K562 (cell line): Measurements from ENCODE around the gene KLHL35. TPM values are rescaled to one million over a fixed set of nuclear protein-coding genes. Genes with fewer than 3 reads are reported as not detected.
A peak's percentile ranks its signal among the peaks of the same experiment; 100 is the strongest.

ENCODE experiments used
- ATF3 ChIP-seq, 2 experiments: fragments of 450-650 bp in 1 of 2; sonication (generic) in 1 of 2; formaldehyde crosslinking in 1 of 2; IDR thresholded peaks in 1 of 2; conservative IDR thresholded peaks in 1 of 2; 2 replicates each; pipeline versions ENCODE4 v1.6.1 to v1.8.1; 2016 to 2023; ENCODE audit warnings: mild to moderate bottlenecking in 2 of 2, moderate library complexity in 2 of 2, inconsistent platforms in 1 of 2, missing genetic modification reagents in 1 of 2
- BCL6 ChIP-seq: fragments of 250-450 bp; sonication (Bioruptor Pico); IDR thresholded peaks from 2 replicates; pipeline ENCODE4 v1.4.0; 2020
- CGGBP1 ChIP-seq: fragments of 250-450 bp; sonication (Bioruptor Pico); IDR thresholded peaks from 2 replicates; pipeline ENCODE4 v1.9.0; 2021; ENCODE audit warnings: mild to moderate bottlenecking
- CREB1 ChIP-seq, 2 experiments: sonication (generic) in 1 of 2; formaldehyde crosslinking in 1 of 2; IDR thresholded peaks; 2 replicates each; pipeline versions ENCODE4 v1.6.1 to v1.8.0; 2012 to 2022; ENCODE audit warnings: inconsistent platforms in 1 of 2, mild to moderate bottlenecking in 1 of 2, missing genetic modification reagents in 1 of 2, moderate library complexity in 1 of 2
- CSDE1 ChIP-seq, 2 experiments: fragments of 450-650 bp; IDR thresholded peaks; 2 replicates each; pipeline ENCODE4 v1.6.1; 2016; ENCODE audit warnings: mild to moderate bottlenecking in 1 of 2
- ELK3 ChIP-seq: fragments of 450-650 bp; formaldehyde crosslinking; IDR thresholded peaks from 2 replicates; pipeline ENCODE4 v1.4.0; 2020; ENCODE audit warnings: mild to moderate bottlenecking
- FOXO4 ChIP-seq: fragments of 450-650 bp; formaldehyde crosslinking; IDR thresholded peaks from 2 replicates; pipeline ENCODE4 v1.4.0; 2020; ENCODE audit warnings: mild to moderate bottlenecking, moderate library complexity
- MEIS2 ChIP-seq: fragments of 450-650 bp; IDR thresholded peaks from 2 replicates; pipeline ENCODE4 v1.6.1; 2014; ENCODE audit warnings: mild to moderate bottlenecking; ENCODE audit not compliant: partially characterized antibody
- MXD1 ChIP-seq: fragments of 250-450 bp; sonication (Bioruptor Pico); IDR thresholded peaks from 2 replicates; pipeline ENCODE4 v1.8.0; 2021; ENCODE audit warnings: borderline replicate concordance, mild to moderate bottlenecking, moderate library complexity; ENCODE audit not compliant: poor library complexity, severe bottlenecking
- NCOA2 ChIP-seq, 2 experiments: fragments of 450-650 bp; IDR thresholded peaks; 2 replicates each; pipeline ENCODE4 v1.6.1; 2018; ENCODE audit warnings: mild to moderate bottlenecking in 2 of 2, moderate library complexity in 1 of 2; ENCODE audit not compliant: partially characterized antibody in 2 of 2
- NFE2L1 ChIP-seq: fragments of 450-650 bp; IDR thresholded peaks from 2 replicates; pipeline ENCODE4 v1.6.1; 2016; ENCODE audit warnings: missing genetic modification characterization, low read depth, mild to moderate bottlenecking, missing compliant biosample characterization, moderate library complexity, borderline replicate concordance
- OTX1 ChIP-seq: fragments of 450-650 bp; formaldehyde crosslinking; IDR thresholded peaks from 2 replicates; pipeline ENCODE4 v1.4.0; 2022; ENCODE audit warnings: mild to moderate bottlenecking
- SMARCB1 ChIP-seq: IDR thresholded peaks from 2 replicates; pipeline ENCODE4 v1.6.1; 2011; ENCODE audit warnings: improper control_type of control experiment, low read depth; ENCODE audit not compliant: insufficient read length
- SRF ChIP-seq, 2 experiments: fragments of 250-450, 450-650 bp in 1 of 2; sonication (Bioruptor Pico) in 1 of 2; sonication (generic) in 1 of 2; formaldehyde crosslinking; IDR thresholded peaks; 2 replicates each; pipeline versions ENCODE4 v1.5.0 to v1.5.1; 2020 to 2022; ENCODE audit warnings: mild to moderate bottlenecking in 1 of 2, missing genetic modification reagents in 1 of 2
- TAF9B ChIP-seq: fragments of 450-650 bp; IDR thresholded peaks from 2 replicates; pipeline ENCODE4 v1.6.1; 2018; ENCODE audit warnings: mild to moderate bottlenecking; ENCODE audit not compliant: partially characterized antibody
- TARDBP ChIP-seq: fragments of 450-650 bp; IDR thresholded peaks from 2 replicates; pipeline ENCODE4 v1.6.1; 2016
- TCF7 ChIP-seq: sonication (generic); IDR thresholded peaks from 2 replicates; pipeline ENCODE4 v1.6.1; 2016; ENCODE audit warnings: antibody characterized with exemption, borderline replicate concordance
- TEAD1 ChIP-seq, 2 experiments: fragments of 450-650 bp in 1 of 2; sonication (generic) in 1 of 2; formaldehyde crosslinking; IDR thresholded peaks; 2 replicates each; pipeline versions ENCODE4 v1.4.0 to v1.8.0; 2020 to 2022; ENCODE audit warnings: mild to moderate bottlenecking in 2 of 2, missing genetic modification reagents in 1 of 2
- TEAD4 ChIP-seq, 2 experiments: sonication (generic) in 1 of 2; formaldehyde crosslinking in 1 of 2; IDR thresholded peaks; 2 replicates each; pipeline versions ENCODE4 v1.6.1 to v1.8.0; 2012 to 2022; ENCODE audit warnings: borderline replicate concordance in 1 of 2, inconsistent platforms in 1 of 2, low read length in 1 of 2, mild to moderate bottlenecking in 1 of 2, missing genetic modification reagents in 1 of 2
- TGIF2 ChIP-seq: sonication (generic); formaldehyde crosslinking; IDR thresholded peaks from 2 replicates; pipeline ENCODE4 v1.8.1; 2022; ENCODE audit warnings: mild to moderate bottlenecking, missing genetic modification reagents, moderate library complexity
- U2AF1 ChIP-seq: fragments of 200-400 bp; formaldehyde crosslinking; optimal IDR thresholded peaks from 2 replicates; pipeline ENCODE3; 2017; ENCODE audit warnings: mild to moderate bottlenecking, low read depth, low read length, moderate library complexity
- ZKSCAN3 ChIP-seq: fragments of 250-450 bp; sonication (Bioruptor Pico); IDR thresholded peaks from 2 replicates; pipeline ENCODE4 v1.4.0; 2020
- polyA plus RNA-seq, 8 experiments: library from polyadenylated mRNA; depleted of rRNA in 4 of 8; stranded (reverse) in 5 of 8; unstranded in 3 of 8; fragments of >200 nt; fragmentation: Nextera tagmentation in 2 of 8; fragmentation: Illumina TruSeq in 1 of 8; extraction: Ambion mirVana in 2 of 8; extraction: Trizol in 1 of 8; gene quantifications; 2 replicates each; pipeline versions ENCODE4 v1.2.1 to v1.2.3, GENCODE V29; 2011 to 2014; ENCODE audit warnings: inconsistent platforms in 1 of 8, missing spikeins in 1 of 8
- total RNA-seq, 7 experiments: library from RNA; depleted of rRNA in 6 of 7; stranded (reverse); fragments of >200 nt in 6 of 7; fragmentation: Illumina TruSeq in 2 of 7; extraction: Trizol in 2 of 7; gene quantifications; 2 replicates each; pipeline versions ENCODE4 v1.2.1 to v1.2.3, GENCODE V29; 2011 to 2021; ENCODE audit warnings: low replicate concordance in 1 of 7

Gene KLHL35
- total and polyA plus RNA-seq, 9 of the 15 experiments (the other 6 are each of a cell fraction or from before 2014, with no cell fraction given) = not detected

- TF ChIP-seq SRF (CRISPR knock-in tag; IDR thresholded peaks at IDR 0.05) = no peak
- no peak for TF ChIP-seq ZKSCAN3
- no peak for TF ChIP-seq TARDBP
- TF ChIP-seq NCOA2 (IDR thresholded peaks at IDR 0.05; ENCODE audit: partially characterized antibody in 2 of 2) = no peak
- peak; percentile 63 to 93; a peak in 3 of 4 replicates for TF ChIP-seq TEAD1 (CRISPR knock-in tag; IDR thresholded peaks at IDR 0.05)
- TF ChIP-seq MEIS2 = peak; percentile 64
- TF ChIP-seq FOXO4 = no peak
- no peak for TF ChIP-seq ELK3
- TF ChIP-seq SMARCB1 = no peak
- peak; percentile 52; the same call in 1 of the 2 replicates for TF ChIP-seq TEAD4 (IDR thresholded peaks at IDR 0.05; ENCODE audit: low read length)
- TF ChIP-seq TEAD4 (CRISPR knock-in tag; IDR thresholded peaks at IDR 0.05; ENCODE audit: borderline replicate concordance) = no peak
- no peak for TF ChIP-seq TCF7
- TF ChIP-seq MXD1 = no peak
- TF ChIP-seq CREB1 (IDR thresholded peaks at IDR 0.05) = no peak
- 0 out of 2 replicates have a peak, but pooled peaks have one; percentile 22 for TF ChIP-seq CREB1 (CRISPR knock-in tag; IDR thresholded peaks at IDR 0.05)
- TF ChIP-seq ATF3 (IDR thresholded peaks at IDR 0.05) = no peak
- no peak for TF ChIP-seq ATF3 (CRISPR knock-in tag; conservative IDR thresholded peaks at IDR 0.05)
- TF ChIP-seq TGIF2 = no peak
- TF ChIP-seq BCL6 (CRISPR knock-in tag) = no peak
- no peak for TF ChIP-seq U2AF1
- no peak for TF ChIP-seq NFE2L1 (tag)
- no peak for TF ChIP-seq CSDE1 (IDR thresholded peaks at IDR 0.05)
- no peak for TF ChIP-seq CGGBP1 (CRISPR knock-in tag)
- no peak for TF ChIP-seq OTX1 (CRISPR knock-in tag)
- TF ChIP-seq TAF9B = no peak
Measured at GRCh38 chr11:75380716-75381420, 52.1 kb downstream of the KLHL35 start (continued).
